Islet of Langerhans (tissue), 1 donor: ENCODE measurements around the gene USP12.
A peak's percentile ranks its signal among the peaks of the same experiment; 100 is the strongest.

Experiments used
- FAIRE-seq: peaks from one replicate; lab custom pipeline; 2011; peaks lifted over from hg19 to GRCh38; lab: Jason Lieb, UNC

USP12 gene

DNA sequence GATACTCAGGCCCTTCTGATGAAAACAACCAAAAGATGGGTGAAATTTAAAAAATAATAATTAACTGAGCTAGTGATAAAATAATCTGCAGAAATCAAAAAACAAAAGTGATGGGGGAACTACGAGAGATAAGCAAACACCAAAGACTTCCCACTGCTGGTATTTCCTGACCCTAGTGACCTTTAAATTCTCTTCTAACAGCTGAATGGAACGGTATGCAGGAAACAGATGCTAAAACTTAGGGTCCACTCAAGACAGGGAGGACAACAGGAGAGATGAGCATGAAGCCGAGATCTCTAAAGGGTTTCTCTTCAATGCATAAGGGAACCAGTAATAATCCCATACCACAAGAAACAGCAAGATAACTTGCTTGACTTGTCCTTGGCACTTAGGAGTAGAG lies 50.8 kb downstream of the USP12 start:
- no peak for FAIRE-seq

GRCh38 chr13:27120011-27120410 lies 51.6 kb downstream of the USP12 start:
- no peak for FAIRE-seq

DNA sequence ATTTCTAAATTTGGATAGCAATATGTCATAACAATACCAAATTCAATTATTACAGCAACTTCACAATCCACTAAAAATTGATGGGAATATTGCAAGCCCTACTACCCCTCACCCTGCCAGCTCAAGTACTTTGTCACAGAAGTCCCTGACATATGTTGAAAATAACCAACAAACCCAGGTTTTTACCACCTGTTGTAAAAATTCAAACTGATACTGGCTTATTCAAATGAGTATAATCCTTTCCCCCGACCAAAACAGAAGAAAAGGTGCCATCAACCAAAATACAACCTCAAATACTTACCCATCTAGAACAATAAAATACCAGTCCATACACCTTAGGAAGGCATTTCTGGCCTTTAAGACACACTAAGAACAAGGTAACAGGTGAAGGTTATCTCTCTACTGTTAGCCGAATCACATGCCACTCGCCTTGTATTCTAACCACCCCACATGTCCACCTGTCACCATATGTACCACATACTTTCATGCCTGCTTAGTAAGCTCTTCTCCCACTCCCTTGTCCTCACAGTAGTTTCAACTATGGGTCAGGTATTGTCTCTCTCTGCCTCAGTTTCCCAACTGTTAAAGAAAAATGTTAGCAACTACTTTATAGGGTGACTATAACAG lies 53.1 kb downstream of the USP12 start:
- no peak for FAIRE-seq

DNA sequence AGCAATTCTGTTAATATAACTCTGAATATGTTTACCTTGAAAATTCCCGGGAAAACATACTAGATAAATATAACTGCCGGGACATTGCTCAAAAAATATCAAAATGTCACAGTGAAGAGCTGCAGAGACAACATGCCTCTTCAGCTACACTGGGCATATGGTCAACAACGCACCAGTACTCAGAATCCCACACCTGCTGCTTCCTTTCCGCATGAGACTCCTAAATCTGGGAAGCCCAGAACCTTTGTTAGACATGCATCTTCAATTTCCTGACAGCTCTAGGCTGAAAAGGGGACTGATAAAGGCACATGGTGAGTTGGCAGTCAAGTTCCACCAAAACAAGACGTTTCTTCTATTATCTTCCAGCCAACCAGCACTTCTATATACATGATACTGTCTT lies 53.7 kb downstream of the USP12 start:
- no peak for FAIRE-seq

DNA sequence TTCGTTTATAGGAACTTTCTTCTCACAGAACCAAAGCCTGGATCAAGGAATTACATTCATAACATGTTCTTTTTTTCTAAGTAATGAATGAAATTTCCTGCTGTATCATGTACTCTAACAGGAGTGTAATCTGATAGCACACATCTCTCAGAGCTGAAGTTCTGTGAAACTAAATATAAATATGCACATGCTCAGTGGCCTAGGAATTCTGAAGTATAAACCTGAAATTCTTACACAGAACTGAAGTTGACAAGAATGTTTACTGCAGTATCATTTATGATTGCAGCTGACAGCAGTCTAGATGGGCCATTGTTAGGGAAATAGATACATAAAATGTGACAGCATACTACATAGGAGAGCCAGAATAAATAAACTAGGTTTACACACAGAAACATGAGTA lies 54.5 kb downstream of the USP12 start:
- no peak for FAIRE-seq

DNA sequence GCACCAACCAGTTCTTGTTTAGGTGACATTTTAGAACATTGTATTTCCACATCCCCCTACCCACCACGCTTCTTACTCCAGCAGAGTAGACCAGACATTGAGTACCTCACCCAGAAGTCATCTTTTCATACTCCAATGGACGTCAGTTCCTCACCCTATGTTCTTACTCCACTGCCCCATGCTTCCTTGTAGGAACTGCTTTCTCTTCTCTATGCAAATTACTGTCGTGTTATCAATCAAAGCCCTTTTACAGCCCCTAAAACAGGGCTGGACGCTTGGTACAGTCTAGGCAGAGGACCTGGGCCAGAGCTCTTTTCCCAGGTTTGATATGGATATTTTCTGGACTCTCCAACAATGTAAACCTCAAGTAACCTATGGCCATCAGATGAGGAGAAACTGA lies 58.2 kb downstream of the USP12 start:
- FAIRE-seq, result no peak

- no peak for FAIRE-seq
Observed at GRCh38 chr13:27112006-27112405, 59.6 kb downstream of the USP12 start.

DNA sequence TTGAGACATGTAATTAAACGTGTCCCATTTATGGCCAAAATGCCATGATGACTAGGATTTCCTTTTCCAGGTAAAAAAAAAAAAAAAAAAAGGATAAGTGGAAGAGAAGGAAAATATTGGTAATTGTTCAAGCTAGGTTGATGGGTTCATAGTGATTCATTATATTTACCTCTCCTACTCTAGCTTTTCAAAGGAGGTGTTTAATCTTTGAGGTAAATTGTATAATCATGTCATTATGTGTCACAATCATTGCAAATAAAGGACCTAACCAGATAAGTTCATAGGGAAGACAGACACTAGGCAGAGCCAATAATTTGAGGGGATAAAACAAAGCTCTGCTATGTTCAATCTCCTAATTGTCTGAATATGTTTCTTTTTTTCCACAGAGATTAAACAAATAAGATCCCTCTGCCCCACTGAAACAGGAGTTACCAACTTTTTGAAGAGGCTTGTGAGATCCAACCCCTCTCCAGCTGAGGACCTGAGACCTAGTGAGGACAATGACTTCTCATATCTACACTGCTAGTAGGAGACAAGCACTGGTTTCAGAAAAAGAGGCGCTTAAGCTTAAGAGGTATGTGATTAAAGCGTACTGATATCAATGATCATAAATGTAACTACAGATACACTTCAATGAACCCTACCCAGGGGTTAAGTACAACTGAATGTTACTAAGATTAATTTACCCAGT lies 61.4 kb downstream of the USP12 start:
- peak; percentile 51 for FAIRE-seq

- no peak for FAIRE-seq
Observed at GRCh38 chr13:27106144-27106543, 65.5 kb downstream of the USP12 start.

DNA sequence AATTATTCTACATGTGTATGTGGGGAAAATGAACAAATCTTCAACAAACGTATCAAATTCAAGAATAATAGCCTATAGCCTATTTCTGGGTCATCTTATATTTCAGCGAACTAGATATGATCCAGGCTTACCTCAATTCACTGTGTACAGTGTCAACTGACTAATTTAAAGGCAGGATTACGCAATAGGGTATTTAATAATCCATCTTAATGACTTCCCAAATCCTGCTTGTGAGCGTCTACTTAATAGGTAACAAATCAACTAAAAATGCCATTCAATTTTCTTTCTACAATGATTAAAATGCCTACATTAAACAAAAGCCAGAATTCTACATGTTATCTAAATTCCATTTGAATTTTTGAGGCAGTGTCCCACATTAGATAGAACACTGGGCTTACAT lies 67.0 kb downstream of the USP12 start:
- FAIRE-seq, result no peak

DNA sequence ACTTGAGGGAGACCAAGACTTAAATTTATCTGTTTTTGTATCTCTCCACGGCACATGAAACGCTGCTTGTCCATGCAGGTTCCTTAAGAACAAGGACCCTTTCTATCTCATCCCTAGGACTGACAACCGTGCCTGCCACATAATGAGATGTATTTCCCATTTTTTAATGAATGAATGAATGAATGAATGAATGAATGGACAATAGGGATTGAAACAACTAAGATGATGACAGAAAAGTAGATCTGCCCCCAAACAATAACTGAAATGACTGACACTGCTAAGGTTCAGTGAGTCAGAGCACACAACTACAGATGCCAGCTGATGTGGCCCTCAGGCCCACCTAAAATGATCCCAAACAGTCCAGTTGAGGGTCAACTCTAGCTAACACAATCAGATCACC lies 69.8 kb downstream of the USP12 start:
- FAIRE-seq, result no peak

GRCh38 chr13:27101289-27101688 lies 70.3 kb downstream of the USP12 start:
- no peak for FAIRE-seq

DNA sequence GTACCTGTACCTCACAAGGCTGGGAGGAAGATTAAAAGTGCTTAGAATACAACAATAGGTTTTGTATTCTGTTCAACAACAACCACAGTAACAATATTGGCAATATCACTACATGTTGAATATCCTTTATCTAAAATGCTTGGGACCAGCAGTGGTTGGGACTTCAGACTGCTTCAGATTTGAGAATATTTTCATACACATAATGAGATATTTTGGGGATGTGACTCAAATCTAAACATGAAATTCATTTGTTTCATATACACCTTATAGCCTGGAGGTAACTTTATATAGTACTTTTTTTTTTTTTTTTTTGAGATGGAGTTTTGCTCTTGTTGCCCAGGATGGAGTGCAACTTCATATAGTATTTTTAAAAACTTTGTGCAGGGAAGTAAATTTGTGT lies 73.9 kb downstream of the USP12 start:
- no peak for FAIRE-seq

GRCh38 chr13:27091451-27091850 lies 80.2 kb downstream of the USP12 start:
- no peak for FAIRE-seq

- FAIRE-seq, result no peak
Observed at GRCh38 chr13:27088619-27089018, 83.0 kb downstream of the USP12 start.

GRCh38 chr13:27086599-27087265 lies 84.9 kb downstream of the USP12 start:
- FAIRE-seq, result no peak

- FAIRE-seq, result no peak
Observed at GRCh38 chr13:27083183-27083582, 88.4 kb downstream of the USP12 start.

DNA sequence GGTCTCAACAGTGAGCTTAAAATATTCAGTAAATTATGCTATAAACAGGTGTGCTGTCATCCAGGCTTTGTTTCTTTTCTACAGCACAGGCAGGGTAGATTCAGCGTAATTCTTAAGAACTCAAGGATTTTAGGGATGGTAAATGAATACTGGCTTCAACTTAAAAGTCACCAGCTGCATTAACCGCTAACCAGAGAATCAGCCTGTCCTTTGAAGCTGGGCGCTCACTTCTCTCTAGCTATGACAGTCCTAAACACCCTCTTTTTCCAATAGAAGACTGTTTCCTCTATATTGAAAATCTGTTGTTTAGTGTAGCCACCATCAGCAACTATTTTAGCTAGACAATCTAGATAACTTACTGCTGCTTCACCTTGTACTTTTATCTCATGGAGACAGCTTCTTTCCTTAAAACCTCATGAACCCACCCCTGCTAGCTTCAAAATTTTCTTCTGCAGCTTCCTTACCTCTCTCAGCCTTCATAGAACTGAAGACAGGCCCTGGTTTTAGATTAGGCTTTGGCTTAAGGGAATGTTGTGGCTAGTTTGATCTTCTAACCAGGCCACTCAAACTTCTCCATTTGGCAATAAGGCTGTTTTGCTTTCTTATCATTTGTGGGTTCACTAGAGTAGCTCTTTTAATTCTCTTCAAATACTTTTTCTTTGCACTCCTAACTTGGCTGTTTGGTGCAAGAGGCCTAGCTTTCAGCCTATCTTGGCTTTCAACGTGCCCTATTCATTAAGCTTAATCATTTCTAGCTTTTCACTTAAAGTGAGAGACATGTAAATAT lies 89.5 kb downstream of the USP12 start:
- no peak for FAIRE-seq

DNA sequence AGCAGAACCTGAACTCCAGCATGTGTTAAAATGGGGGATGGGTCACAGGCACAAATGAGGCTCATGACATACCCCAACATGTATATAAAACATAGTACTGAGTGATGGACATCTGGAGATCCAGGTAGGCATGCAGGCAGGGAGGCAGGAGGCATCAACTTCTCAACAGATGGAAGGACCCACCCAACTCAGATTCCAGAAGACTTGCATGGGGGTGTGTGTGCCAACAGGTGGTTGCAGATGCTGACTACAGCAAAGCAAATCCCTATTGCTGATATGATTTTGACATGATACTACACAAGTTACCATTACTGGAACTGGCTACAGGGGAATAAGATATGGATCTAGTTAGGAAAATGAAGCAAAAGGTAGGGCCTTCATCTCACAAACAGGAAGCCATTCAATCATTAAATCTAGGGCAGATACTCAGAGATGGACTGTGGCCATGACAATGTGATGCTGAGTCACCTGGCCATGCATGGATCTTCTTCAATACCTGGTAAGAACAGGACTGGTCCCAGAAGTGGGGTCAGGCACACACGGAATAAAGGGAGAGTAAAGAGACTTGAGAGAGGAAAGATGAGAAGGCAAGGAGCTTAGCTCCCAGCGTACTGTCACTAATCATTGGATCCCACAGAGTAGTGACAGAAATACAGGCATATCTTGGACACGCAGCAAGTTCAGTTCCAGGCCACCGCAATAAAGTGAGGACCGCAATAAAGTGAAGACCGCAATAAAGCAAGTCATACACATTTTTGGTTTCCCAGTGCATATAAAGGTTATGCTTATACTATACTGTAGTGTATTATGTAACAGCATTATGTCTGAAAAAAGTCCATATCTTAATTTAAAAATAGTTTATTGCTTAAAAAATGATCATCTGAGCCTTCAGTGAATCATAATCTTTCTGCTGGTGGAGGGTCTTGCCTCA lies 91.3 kb downstream of the USP12 start:
- peak; percentile 60 for FAIRE-seq

DNA sequence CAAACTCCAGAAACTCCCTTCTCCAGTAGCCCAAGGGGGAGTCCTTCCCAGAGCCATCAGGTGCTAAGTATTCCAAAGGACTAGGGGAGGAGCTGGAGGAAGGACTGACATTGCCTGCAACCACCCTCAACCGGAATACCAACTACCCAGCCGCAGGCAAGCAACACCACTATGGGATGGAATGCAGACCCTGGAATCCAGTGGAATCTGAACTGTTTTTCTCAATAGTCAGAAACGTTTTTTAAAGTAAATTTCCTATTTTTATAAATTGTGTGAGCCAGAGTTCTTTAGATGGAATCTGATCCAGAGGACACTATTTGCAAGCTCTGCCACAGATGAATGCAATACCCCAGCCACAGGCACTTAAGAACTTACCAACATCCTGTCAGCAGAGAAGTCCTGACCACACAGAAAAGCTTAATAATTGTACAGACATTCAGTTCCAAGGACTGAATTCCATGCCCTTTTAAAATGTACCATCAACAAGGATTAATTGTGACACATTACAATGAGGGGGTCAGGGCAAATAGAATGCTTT lies 92.1 kb downstream of the USP12 start:
- no peak for FAIRE-seq

DNA sequence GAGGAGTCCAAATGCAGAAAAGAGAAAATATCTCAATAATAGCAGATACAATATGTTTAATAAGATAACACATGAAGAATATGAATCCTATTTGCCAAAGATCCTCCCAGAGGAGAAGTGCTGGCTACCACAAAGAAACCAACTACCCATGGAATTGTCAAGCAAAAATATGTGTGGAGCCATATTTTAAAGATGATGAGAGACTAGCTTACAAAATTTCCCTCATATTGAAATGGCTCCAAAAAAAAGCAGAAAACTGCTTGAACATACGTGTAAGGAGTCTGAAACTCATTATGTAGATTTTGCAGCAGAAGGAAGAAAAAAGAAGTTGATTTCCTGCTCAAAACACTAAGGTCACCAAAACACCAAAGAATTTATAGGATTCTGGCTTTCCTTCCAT lies 94.2 kb downstream of the USP12 start:
- FAIRE-seq, result no peak

DNA sequence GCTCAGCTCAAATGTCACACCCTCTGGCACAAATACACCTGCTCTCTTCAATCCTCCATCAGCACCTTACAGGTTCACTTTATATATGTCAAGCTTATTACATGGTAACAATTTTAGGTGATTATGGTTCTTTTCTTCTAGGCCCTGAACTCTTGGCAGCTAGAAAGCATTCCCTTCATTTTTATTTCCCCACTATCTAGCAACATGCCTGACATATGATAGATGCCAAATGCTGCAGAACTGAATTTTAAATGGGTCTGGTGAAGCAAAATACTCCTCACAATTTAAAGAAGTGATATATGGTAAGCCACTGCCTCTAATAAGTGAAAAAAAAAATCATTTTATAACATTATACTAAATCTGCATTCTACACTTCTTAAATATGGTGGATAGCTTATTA lies 95.2 kb downstream of the USP12 start:
- no peak for FAIRE-seq
